Hypothalamus (tissue), 51 donors: ENCODE data around the gene TROAP.
"Not testable (repeated sequence)": the region's sequence is repeated elsewhere in the genome, so short reads cannot be mapped to it uniquely, and the experiment has no call there.

Experiments
- DNase-seq, 51 donors: peaks; one replicate each; lab custom pipeline; 2025; lab: John Stamatoyannopoulos, UW

Gene TROAP, protein sequence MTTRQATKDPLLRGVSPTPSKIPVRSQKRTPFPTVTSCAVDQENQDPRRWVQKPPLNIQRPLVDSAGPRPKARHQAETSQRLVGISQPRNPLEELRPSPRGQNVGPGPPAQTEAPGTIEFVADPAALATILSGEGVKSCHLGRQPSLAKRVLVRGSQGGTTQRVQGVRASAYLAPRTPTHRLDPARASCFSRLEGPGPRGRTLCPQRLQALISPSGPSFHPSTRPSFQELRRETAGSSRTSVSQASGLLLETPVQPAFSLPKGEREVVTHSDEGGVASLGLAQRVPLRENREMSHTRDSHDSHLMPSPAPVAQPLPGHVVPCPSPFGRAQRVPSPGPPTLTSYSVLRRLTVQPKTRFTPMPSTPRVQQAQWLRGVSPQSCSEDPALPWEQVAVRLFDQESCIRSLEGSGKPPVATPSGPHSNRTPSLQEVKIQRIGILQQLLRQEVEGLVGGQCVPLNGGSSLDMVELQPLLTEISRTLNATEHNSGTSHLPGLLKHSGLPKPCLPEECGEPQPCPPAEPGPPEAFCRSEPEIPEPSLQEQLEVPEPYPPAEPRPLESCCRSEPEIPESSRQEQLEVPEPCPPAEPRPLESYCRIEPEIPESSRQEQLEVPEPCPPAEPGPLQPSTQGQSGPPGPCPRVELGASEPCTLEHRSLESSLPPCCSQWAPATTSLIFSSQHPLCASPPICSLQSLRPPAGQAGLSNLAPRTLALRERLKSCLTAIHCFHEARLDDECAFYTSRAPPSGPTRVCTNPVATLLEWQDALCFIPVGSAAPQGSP

DNA sequence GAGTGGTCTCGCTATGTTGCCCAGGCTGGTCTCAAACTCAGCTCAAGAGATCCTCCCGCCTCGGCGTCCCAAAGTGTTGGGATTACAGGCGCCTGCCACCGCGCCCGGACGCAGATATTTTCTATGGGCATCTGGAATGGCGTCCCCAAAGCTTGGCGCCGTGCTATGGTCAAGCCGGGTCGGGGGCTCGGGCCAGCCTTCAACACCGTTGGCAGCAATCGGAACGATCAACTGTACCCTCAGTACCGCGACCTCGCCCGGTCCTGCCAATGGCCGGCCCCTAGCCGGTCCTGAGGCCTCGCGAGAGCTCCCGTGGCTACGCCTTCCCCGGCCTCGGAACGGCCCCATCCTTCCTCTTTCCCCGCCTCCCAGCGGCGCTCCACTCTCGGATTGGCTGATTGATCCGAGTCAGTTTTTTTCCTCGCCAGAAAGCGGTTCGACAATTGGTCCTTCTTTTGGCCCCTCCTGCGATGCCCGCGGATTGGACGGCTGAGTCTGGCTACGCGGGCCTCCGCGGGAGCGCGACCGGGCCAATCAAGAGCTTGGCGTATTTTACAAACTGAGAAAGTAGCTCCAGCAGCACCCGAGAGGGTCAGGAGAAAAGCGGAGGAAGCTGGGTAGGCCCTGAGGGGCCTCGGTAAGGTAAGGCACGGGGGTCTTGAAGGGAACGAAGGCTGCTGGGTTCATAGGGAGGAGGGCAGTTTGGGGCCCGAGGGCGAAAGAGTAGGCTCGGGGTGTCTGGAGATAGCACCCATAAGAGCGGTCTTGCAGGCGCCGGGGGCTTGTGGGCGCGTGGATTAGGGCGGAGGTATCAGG is at the start of gene TROAP:
Gene TROAP, plus strand, starts transcription at position 548 of the 816 bp plus-strand sequence. CDS start 354 bp downstream, outside the sequence.
- peak; percentile 59 to 99 (median 95) for DNase-seq

DNA sequence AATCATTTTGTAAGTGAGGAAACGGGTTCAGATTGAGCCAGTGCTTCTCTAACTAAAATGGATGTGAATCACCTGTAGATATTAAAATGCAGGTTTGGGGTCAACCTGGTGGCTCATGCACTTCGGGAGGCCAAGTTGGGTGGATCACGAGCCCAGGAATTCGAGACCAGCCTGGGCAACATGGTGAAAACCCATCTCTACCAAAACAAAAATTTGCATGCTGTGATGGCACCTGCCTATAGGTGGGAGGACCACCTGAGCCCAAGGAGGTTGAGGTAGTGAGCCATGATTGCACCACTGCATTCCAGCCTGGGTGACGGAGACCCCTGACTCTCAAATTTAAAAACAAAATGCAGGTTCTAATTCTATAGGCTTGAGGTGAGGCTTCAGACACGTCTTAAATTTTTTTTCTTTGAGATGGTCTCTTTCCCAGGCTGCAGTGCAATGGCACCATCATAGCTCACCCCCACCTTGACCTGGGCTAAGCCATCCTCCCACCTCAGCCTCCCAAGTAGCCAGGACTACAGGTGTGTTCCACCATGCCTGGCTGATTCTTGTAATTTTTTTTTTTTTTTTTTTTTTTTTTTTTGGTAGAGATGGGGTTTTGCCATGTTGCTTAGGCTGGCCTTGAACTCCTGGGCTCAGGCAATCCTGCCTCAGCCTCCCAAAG is 49.2 kb upstream of the TROAP start:
- no peak for DNase-seq

DNA sequence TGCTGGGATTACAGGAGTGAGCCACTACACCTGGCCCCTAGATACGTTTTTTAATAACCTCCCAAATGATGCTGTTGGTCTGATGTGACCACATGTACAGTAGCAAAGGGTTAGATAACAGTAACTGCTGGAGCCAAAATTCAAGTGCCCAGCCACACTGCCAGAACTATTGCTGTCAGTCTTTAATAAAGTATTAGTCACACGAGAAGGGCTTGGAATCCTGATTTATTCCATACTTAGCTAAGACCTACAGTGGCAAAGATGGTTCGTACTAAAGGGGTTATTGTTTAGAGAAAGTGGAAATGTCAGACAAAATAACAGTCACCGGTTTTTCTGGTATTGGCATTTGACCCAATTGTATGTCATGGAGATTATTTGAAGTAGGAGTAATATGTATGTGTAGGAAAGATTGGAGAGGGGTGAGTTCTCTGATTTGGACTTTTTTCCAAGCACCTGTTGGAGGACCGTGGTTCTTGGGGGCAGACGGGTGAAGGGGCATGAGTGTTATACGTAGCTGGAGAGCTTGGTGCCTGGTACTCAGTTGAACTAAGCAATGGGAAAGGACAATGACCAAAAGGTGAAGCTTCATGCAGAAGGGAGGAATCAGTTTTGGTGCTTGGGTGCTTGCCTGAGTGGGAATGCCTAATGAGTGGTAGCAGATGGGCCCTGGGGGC is 48.5 kb upstream of the TROAP start:
- no peak for DNase-seq

DNA sequence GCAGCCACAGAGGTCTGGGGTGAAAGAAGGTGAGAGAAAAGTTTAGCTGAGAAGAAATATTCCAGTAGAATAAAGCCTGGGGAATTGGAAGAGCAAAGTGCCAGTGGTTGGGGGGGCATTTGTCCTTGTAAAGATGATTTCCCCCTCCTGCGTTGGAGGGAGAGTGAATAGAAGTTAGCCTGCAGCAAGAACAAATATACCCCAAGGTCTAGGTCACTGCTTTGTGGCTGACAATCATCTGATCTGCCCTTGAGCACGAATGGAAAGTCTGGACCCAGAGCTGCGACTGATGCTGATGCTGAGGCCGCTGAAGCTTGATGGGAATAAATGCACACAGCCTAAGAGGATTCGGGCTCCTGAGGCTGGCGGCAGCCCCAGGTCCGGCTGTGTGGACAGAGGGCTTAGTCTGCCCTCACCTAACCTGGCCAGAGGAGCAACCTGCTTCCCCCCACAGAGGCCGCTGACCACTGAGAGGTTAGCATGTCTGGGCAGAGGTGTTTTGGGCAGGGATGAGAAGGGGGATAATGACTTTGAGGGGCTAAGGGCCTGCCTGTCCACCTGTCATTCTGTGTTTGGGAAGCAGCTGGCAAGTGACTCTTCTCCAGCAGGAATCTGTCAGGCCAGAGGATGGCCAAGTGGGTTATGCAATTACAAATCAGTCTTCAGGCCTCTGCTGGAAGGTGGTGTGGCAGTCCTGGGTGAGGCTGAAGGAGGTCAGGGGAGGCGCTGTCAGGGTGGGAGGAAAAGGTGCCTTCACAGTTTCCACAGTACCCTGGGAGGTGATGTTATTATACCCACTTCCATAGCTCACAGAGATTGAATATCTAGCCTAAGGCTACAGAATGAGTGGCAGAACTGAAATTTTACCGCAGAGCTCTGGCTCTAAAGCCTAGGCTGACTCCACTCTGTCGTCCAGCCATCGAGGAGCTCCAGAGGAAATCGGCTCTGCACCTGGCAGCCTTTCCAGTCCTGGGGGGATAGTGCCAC is 46.5 kb upstream of the TROAP start:
- DNase-seq: no peak

DNA sequence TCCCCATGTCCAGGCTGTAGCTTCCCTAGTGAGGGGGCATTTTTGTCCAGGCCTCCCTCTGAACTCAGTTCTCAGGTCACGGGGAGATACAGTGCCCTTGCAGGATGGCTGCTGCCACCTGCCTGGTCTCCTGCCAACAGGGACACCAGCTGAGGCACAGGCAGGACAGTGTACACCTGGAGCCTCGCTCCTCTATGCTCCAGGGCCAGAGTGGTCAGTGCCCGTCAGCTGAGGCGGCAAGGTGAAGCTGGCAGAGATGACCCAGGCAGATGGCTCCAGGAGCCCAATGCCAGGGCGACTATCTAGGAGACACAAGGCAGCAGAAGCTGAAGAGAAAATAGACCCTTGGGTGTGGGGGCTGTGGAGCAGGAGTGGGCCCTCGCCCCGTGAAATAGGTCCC is 45.6 kb upstream of the TROAP start:
- no peak for DNase-seq

DNA sequence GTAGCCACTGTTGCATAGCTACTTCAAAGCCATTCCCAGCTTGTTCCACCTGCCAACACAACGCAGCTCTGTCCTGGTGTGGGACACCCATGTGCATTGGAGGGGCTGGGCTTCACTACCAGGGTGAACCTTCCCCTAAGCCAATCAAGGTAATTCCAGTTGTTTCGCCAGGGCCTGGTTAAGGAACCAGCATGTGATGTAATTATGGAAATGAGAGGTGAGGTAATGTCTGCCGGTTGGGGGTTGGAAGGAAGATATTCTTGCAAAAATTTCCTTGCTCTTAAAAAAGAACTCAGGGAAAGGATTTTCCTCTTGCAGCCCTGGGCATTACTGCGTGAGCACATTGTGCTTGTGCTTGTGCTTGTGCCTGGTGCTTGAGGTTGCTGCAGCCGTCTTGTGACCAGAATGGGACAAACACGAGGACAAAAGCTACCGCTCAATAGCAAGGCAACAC is 43.3 kb upstream of the TROAP start:
- peak in 6 of 51 donors; percentile 3 to 56 (median 10) for DNase-seq

DNA sequence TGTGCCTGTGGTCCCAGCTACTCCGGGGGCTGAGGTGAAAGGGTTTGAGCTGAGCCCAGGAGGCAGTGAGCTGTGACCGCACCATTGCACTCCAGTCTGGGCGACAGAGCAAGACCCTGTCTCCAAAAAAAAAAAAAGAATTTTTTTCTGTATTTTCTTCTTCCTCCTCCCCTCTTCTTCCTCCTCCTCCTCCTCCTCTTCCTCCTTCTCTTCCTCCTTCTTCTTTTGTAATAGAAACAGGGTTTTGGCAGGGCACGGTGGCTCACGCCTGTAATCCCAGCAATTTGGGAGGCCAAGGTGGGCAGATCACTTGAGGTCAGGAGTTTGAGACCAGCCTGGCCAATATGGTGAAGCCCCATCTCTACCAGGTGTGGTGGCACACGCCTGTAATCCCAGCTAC is 42.5 kb upstream of the TROAP start:
- not testable (repeated sequence) for DNase-seq

DNA sequence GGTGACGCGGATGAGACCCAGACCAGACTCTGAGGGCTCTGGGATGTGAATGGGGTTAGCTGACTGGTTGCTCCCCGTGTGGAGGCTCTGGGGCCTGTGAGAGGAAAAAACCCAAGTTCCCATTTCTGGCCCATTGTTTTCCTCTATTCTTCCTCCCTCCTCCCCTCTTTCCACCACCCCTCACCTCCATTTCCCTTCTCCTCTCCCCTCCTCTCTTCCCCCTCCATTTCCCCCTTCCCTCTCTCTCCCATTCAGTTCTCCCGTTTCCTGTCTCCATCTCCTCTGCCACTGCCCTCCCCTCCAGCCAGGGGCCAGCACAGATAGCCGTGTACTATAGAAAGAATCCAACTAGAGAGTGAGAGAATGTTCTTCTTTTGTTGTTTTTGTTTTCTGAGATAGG is 40.8 kb upstream of the TROAP start:
- no peak for DNase-seq

DNA sequence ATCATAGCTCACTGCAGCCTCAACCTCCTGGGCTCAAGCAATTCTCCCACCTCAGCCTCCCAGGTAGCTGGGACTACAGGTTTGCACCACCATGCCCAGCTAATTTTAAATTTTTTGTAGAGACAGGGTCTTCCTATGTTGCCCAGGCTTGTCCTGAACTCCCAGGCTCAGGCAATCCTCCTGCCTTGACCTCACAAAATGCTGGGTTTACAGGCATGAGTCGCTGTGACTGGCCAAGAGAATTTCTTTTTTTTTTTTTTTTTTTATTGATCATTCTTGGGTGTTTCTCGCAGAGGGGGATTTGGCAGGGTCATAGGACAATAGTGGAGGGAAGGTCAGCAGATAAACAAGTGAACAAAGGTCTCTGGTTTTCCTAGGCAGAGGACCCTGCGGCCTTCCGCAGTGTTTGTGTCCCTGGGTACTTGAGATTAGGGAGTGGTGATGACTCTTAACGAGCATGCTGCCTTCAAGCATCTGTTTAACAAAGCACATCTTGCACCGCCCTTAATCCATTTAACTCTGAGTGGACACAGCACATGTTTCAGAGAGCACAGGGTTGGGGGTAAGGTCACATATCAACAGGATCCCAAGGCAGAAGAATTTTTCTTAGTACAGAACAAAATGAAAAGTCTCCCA is 40.2 kb upstream of the TROAP start:
- DNase-seq: not testable (repeated sequence)

DNA sequence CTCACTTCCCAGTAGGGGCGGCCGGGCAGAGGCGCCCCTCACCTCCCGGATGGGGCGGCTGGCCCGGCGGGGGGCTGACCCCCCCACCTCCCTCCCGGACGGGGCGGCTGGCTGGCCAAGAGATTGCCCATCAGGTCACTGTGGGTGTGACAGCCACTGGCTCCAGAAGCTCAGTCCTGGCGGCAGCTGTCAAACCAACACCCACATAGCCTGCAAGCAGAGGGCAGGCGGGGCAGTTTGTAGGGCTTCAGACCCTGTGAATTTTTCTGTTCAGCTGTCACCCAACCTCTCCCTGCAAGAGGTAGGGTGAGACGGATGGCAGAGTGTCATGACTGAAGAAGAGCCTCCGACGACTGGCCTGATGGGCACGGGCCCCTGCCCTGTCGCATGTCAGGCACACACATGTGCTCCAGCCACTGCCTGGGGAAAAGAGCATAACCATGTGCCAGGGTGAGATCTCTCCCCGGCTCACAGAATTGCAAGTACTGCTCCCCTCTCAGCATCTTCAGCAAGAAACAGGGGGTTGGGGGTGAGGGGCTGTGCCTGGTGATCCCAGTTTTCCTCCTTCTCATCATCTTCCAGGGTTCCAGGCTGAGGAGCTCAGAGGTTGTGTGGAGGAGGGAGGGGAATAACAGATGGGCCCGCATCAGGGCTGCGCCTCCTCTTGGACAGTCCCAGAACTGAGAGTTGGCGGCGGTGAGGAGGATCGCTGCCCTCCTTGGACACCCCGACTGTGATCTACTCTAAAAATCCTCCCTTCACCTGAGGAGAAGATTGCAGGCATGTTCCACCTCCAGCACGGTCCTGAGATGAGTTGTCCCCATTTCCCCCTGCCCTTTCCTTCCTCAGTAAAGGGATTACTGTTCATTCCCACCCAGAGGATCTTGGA is 39.3 kb upstream of the TROAP start:
- DNase-seq: no peak

DNA sequence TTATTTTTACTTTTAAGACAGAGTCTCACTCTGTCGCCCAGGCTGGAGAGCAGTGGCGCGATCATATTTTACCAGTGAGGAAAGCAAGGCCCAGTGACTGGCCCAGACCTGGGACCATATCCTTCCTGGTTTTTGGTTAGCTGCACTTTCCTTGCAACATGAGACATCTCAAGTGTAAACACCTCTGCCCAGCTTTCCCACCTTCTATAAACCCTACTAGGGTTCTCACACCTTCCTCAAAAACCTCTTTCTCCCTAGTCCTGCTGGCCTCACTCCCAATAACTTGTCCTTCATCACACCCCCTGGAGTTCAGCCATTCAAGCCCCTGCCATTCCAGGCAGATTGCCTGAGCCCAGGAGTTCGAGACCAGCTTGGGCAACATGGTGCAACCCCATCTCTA is 38.4 kb upstream of the TROAP start:
- DNase-seq: no peak

DNA sequence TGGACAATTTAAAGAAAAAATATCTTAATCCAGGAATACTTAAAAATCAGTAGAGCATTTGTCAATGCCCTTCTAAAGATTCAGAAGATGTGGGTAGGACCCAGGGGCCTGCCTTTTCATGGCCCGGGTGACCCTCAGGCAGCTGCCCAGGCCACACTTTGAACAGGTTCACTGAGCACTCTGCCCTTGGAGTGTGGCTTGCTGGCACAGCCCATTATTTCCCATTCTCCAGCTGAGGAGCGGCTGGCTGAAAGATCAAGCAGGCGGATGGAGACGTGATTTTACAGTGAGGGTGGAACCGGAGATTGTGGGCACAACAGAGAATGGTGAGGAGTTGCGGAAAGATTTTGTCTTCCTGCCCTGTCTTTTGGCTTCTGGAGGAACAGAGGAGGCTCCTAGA is 35.2 kb upstream of the TROAP start:
- no peak for DNase-seq

DNA sequence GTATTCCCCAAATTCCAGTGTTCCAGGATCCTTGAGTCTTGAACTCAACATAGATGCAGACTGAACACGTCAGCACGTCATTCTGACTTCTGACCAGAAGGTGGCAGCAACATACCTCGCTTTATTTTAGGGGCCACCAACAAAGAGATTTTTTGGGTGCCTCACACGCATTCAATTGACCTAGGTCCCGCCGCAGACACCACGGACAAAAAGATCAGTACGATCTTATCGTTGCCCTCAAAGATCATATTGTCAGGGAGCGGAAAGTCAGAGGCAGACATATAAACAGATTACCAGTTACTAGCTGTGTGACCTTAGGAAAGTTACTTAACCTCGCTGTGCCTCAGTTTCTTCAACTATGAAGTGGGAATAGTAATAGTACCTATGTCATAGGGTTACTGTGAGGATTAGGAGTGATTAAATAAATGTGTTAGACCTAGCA is 34.6 kb upstream of the TROAP start:
- peak in 25 of 51 donors; percentile 5 to 57 (median 22) for DNase-seq

DNA sequence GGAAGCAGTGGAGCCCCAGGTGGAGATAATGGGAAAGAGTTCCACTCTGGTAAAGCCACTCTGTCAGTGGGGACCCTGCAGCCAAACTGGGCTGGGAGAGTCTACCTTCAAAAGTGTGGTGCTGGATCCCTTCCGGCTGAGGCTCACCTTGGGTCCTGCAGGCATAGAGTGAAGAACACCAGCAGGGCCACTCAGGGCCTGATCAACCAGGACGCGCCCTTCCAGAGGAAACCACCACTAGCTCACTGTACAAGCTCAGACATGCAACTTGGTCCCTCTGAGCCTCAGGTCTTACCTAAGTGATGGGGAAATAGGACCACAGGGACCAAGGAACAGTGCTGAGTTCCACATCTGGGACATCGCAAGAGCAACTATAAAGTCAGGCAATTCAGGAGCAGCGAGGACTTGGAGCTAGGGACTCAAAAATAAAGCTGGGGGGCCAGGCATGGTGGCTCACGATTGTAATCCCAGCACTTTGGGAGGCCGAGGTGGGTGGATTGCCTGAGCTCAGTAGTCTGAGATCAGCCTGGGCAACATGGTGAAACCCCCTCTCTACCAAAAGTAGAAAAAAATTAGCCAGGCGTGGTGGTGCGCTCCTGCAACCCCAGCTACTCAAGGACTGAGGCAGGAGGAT is 34.0 kb upstream of the TROAP start:
- DNase-seq: no peak

DNA sequence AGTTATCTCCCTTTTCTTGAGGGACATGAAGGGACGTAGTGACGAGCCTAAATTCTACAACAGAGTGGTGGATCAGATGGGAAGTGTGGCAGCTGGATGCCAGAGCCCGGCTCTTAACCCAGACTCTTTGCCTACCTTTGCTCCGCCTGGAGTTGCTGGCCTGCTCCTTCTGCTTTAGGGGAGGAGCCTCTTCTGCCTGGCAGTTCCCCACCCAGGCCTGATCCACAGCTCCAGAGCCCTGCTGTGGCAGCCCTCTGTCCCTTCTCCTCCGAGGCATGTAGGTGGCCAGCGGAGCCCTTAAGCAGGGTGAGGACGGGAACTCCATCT is 30.4 kb upstream of the TROAP start:
- DNase-seq: no peak
